Gastrocnemius medialis (tissue), 4 donors: ENCODE data around the gene TCP11. TPM values are rescaled to one million over a fixed set of nuclear protein-coding genes. Genes with fewer than 3 reads are reported as not detected.

Experiments used
- ATAC-seq, 2 donors: fragments of 150-250 bp; one replicate each; pipeline ENCODE4 v1.9.1; 2016
- DNase-seq, 2 donors: peaks; one replicate each; pipeline ENCODE4 v3.0.0-alpha.2; 2019
- H3K27ac ChIP-seq, 4 donors: fragments of 200-600 bp; sonication (generic); 1 replicate in 1 of 4; 2 replicates in 3 of 4; pipeline ENCODE4 v1.5.1; 2016 to 2018; ENCODE audit warnings: mild to moderate bottlenecking in 2 of 4, moderate library complexity in 1 of 4
- H3K27me3 ChIP-seq, 3 donors: fragments of 200-600 bp; sonication (generic) in 2 of 3; 1 replicate in 1 of 3; 2 replicates in 2 of 3; pipeline versions ENCODE4 v1.5.1 to v1.6.0; 2016 to 2019; ENCODE audit warnings: mild to moderate bottlenecking in 1 of 3, moderate library complexity in 1 of 3
- H3K36me3 ChIP-seq, 2 donors: fragments of 200-600 bp; sonication (generic) in 1 of 2; one replicate each; pipeline ENCODE4 v1.5.1; 2017 to 2018
- H3K4me1 ChIP-seq, 2 donors: fragments of 200-600 bp; sonication (generic) in 1 of 2; one replicate each; pipeline ENCODE4 v1.5.1; 2016 to 2017; ENCODE audit warnings: mild to moderate bottlenecking in 2 of 2
- H3K4me3 ChIP-seq, 4 donors: fragments of 200-600 bp; sonication (generic) in 3 of 4; 1 replicate in 1 of 4; 2 replicates in 3 of 4; pipeline ENCODE4 v1.5.1; 2016 to 2019; ENCODE audit warnings: mild to moderate bottlenecking in 2 of 4
- H3K9me3 ChIP-seq, 3 donors: fragments of 200-600 bp; sonication (generic) in 2 of 3; 1 replicate in 1 of 3; 2 replicates in 2 of 3; pipeline ENCODE4 v1.5.1; 2016 to 2019
- CTCF ChIP-seq, 5 experiments: fragments of 450-650 bp in 3 of 5; fragments of 200-600 bp in 2 of 5; sonication (generic) in 2 of 5; IDR thresholded peaks in 4 of 5; conservative IDR thresholded peaks in 1 of 5; 1 replicate in 4 of 5; 2 replicates in 1 of 5; pipeline ENCODE4 v1.5.1; 2016 to 2019; ENCODE audit warnings: antibody characterized with exemption in 5 of 5, mild to moderate bottlenecking in 3 of 5, moderate library complexity in 3 of 5
- POLR2A ChIP-seq, 2 donors: fragments of 450-650 bp; IDR thresholded peaks; one replicate each; pipeline ENCODE4 v1.6.1; 2017; ENCODE audit warnings: antibody characterized with exemption in 2 of 2, mild to moderate bottlenecking in 2 of 2, moderate library complexity in 2 of 2
- in situ Hi-C, 4 donors: fragments of 200-750 bp; cut with MboI; loops; one replicate each; pipeline versions ENCODE4 v1.15.0 to v1.8.0; 2017; ENCODE audit warnings: low sequenced_read_pairs in 4 of 4
- intact Hi-C: fragments of 100-400 bp; cut with DNase I; formaldehyde crosslinking; loops from one replicate; pipeline ENCODE4 v1.15.1; 2023; ENCODE audit warnings: low total_unique reads
- total RNA-seq, 4 donors: library from RNA; depleted of rRNA; stranded (reverse); fragments of >200 nt; gene quantifications; one replicate each; pipeline versions ENCODE4 v1.1.0 to v1.2.3, GENCODE V29; 2016

Gene TCP11
- total RNA-seq = under 1 TPM in 1 of 4 donors, not detected in 3; 0.41 TPM

DNA sequence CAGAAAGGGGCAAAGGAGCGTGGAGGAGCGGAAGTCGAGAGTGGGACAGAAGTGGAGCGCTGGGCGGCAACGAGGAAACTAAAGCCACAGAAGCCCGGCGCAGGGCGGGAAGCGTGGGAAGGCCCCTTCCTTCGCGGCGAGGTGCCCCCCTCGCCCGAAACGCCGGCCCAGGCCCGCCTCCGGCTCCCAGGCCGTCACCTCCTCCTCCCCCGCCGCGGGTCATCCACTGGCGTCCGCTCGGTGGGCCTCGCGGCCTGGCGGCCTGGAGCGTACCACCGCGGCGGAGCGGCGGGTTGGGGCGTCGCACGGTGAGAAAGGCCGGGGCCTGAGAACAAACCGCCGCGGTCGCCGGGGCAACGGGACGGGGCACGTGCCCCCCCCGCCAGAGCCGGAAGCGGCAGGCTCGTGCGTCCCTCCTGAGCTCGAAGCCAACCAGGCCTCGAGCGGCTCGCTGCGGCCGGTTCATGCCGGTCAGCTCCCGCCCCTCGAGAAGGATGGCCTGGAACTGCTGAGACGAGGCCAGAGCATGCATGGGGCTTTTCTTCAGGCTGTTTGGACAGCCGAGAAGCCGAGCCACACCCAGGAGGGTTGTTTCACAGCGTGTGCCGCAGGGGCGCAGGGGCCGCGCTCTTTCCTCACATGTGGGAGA lies at the start of gene TCP11:
Gene TCP11, minus strand, starts transcription at position 333 of the 649 bp plus-strand sequence. CDS start 469 bp downstream, outside the sequence.
- no peak for TF ChIP-seq POLR2A (IDR thresholded peaks at IDR 0.05)
- TF ChIP-seq CTCF (IDR thresholded peaks at IDR 0.05 in 4 of 5, conservative IDR thresholded peaks at IDR 0.05 in 1 of 5) = no peak
- H3K27ac ChIP-seq = no peak within 1 kb of the TSS
- H3K36me3 ChIP-seq = no peaks in the 10 kb centered on the region
- ATAC-seq (no peak), DNase-seq (no peak)
- peaks cover 6 to 7% (median 6%) of the 10 kb centered on the region in 3 donors for H3K27me3 ChIP-seq
- H3K9me3 ChIP-seq = no peaks in the 10 kb centered on the region
- intact Hi-C loops = no loop called here
- H3K4me1 ChIP-seq = peaks cover 0 to 4% of the 10 kb centered on the region in 2 donors
- in situ Hi-C loops = loop anchor here in 1 of 4 donors (10.0 kb wide), 1 partner anchor 64 kb away; no protein-coding TSS in a partner anchor
- H3K4me3 ChIP-seq = peak within 1 kb of the TSS in 3 of 4 donors; percentile 11 to 28 (median 20)

DNA sequence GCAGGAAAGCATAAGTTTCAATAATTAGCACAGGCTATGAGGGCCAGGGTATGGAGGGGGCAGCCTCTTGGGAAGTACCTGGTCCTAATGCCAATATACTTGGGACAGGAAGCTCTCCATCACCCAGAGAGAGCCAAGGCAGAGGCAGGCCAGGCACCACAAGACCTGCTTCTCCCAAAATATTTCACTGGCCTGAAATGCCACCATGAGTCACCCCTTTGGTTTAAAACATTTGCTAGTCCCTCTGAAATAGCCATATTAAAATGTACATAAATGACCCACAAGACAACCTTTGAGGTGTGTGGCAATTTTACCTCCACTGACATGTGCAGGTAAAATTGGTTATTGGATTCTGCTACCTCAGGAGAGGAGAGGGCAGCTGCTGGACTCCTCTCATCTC lies 49.2 kb upstream of the TCP11 start:
- no peaks in the 10 kb centered on the region for H3K9me3 ChIP-seq
- no peaks in the 10 kb centered on the region for H3K27me3 ChIP-seq
- ATAC-seq (no peak), DNase-seq (no peak)
- no peaks in the 10 kb centered on the region for H3K36me3 ChIP-seq
- no peaks in the 10 kb centered on the region for H3K4me1 ChIP-seq
- in situ Hi-C loops = no loop called here
- TF ChIP-seq POLR2A (IDR thresholded peaks at IDR 0.05) (no peak), CTCF (IDR thresholded peaks at IDR 0.05 in 4 of 5, conservative IDR thresholded peaks at IDR 0.05 in 1 of 5) (no peak)
- intact Hi-C loops = no loop called here
- H3K4me3 ChIP-seq = no peak overlapping the region
- H3K27ac ChIP-seq = no peak overlapping the region

DNA sequence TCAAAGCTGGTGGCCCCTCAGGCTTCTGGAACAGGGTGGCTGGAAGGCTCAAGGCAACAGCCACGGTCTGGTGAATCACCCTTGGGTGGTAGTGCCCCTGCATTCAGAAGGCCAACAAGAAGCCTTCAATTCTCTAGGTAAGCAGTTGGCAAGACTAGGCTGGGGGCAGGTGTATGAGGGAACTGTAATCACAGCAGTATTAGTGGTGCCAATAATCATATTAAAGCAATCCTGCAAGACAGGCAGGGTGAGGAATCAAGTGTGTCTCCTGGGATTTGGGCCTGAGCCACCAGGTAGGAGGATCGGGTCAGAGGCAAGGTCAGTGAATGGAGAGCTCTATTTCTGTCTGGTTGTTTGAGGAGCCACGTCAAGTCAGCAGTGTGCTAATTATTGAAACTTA lies 47.7 kb upstream of the TCP11 start:
- in situ Hi-C loops (no loop called here), intact Hi-C loops (no loop called here)
- TF ChIP-seq POLR2A (IDR thresholded peaks at IDR 0.05) (no peak), CTCF (IDR thresholded peaks at IDR 0.05 in 4 of 5, conservative IDR thresholded peaks at IDR 0.05 in 1 of 5) (no peak)
- Histone ChIP-seq H3K27ac (no peak overlapping the region), H3K4me1 (no peaks in the 10 kb centered on the region), H3K27me3 (no peaks in the 10 kb centered on the region), H3K4me3 (no peak overlapping the region), H3K9me3 (no peaks in the 10 kb centered on the region), H3K36me3 (no peaks in the 10 kb centered on the region)
- ATAC-seq = no peak
- no peak for DNase-seq

DNA sequence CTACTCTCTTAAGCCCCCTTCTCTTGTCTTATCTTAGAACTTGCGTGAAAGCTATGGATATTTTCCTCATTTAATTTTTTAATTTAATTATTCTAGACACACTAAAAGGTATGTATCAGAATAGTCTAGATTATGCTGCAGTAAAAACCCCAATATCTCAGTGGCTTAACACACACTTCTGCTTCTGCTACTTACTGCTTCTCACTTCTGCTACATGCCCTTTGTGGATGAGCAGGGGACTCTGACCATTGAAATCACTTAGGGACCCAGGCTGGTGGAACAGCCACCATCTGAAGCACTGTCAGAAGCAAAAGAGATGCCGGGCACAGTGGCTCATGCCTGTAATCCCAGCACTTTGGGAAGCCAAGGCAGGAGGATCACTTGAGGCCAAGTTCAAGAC lies 45.4 kb upstream of the TCP11 start:
- Histone ChIP-seq H3K27ac (no peak overlapping the region), H3K4me3 (no peak overlapping the region), H3K27me3 (peaks cover 0 to 7% (median 5%) of the 10 kb centered on the region in 3 donors), H3K36me3 (no peaks in the 10 kb centered on the region), H3K4me1 (peaks cover 0 to 3% of the 10 kb centered on the region in 2 donors), H3K9me3 (no peaks in the 10 kb centered on the region)
- DNase-seq (no peak), ATAC-seq (no peak)
- no peak for TF ChIP-seq POLR2A (IDR thresholded peaks at IDR 0.05)
- no peak for TF ChIP-seq CTCF (IDR thresholded peaks at IDR 0.05 in 4 of 5, conservative IDR thresholded peaks at IDR 0.05 in 1 of 5)
- in situ Hi-C loops = no loop called here
- intact Hi-C loops = no loop called here
